Endothelial cell of umbilical vein (primary cell): ENCODE results near the gene VIL1. TPM values are rescaled to one million over a fixed set of nuclear protein-coding genes. Genes with fewer than 3 reads are reported as not detected.

Experiments
- BruUV-seq: library from RNA; stranded (reverse); fragments of 400-500 nt; replicated peaks from 2 replicates; lab custom pipeline; 2021; lab: Mats Ljungman, UMichigan
- CTCF ChIA-PET: fragments of 300-600, 350-600 bp; sonication (Branson Sonifier 250); formaldehyde crosslinking; loops from one replicate; lab custom pipeline; 2021; ENCODE audit warnings: antibody characterized with exemption, inconsistent platforms; lab: Charles Lee
- POLR2A ChIA-PET: fragments of 300-600, 350-600 bp; sonication (Branson Sonifier 250); formaldehyde crosslinking; loops from one replicate; lab custom pipeline; 2021; ENCODE audit warnings: antibody characterized with exemption, inconsistent platforms; lab: Charles Lee
- DNase-seq: peaks from one replicate; pipeline ENCODE4 v3.0.0-alpha.2; 2011; ENCODE audit warnings: low read depth, low spot score
- FAIRE-seq: peaks from 2 replicates; lab custom pipeline; 2011; peaks lifted over from hg19 to GRCh38; lab: Jason Lieb, UNC
- H2AFZ ChIP-seq: 2 replicates; pipeline ENCODE4 v1.6.0; 2012; ENCODE audit warnings: low read depth, low read length, control low read depth, inconsistent platforms
- H3K27ac ChIP-seq: 2 replicates; pipeline ENCODE4 v1.5.1; 2011; ENCODE audit warnings: low read depth, mild to moderate bottlenecking, control low read depth, low read length, moderate library complexity; ENCODE audit not compliant: insufficient read depth
- H3K27me3 ChIP-seq, 2 experiments: 2 replicates each; pipeline versions ENCODE4 v1.6.0 to v1.6.1; 2011; ENCODE audit warnings: low read length in 2 of 2, mixed read lengths in 1 of 2; ENCODE audit not compliant: control insufficient read depth in 2 of 2, insufficient read depth in 2 of 2
- H3K36me3 ChIP-seq, 2 experiments: 2 replicates in 1 of 2; 3 replicates in 1 of 2; pipeline ENCODE4 v1.5.1; 2011; ENCODE audit warnings: low read length in 2 of 2, mild to moderate bottlenecking in 1 of 2, moderate library complexity in 1 of 2; ENCODE audit not compliant: control insufficient read depth in 2 of 2, insufficient read depth in 2 of 2; ENCODE audit errors: extremely low read depth in 1 of 2
- H3K4me1 ChIP-seq: 3 replicates; pipeline ENCODE4 v1.5.1; 2011; ENCODE audit warnings: mild to moderate bottlenecking, low read length; ENCODE audit not compliant: control insufficient read depth, insufficient read depth; ENCODE audit errors: extremely low read depth
- H3K4me2 ChIP-seq: 2 replicates; pipeline ENCODE4 v1.6.1; 2011; ENCODE audit warnings: low read length, control low read depth, mixed read lengths; ENCODE audit not compliant: insufficient read depth
- H3K4me3 ChIP-seq, 3 experiments: fragments of 200-600 bp in 1 of 3; sonication (generic), shearing (Covaris generic) in 1 of 3; replicated peaks in 1 of 3; 2 replicates each; pipeline ENCODE4 v1.5.1; 2011 to 2016; ENCODE audit warnings: control low read depth in 3 of 3, low read length in 3 of 3, mild to moderate bottlenecking in 2 of 3, inconsistent platforms in 1 of 3, low read depth in 1 of 3, moderate library complexity in 1 of 3; ENCODE audit not compliant: insufficient read depth in 1 of 3
- H3K79me2 ChIP-seq: 2 replicates; pipeline ENCODE4 v1.6.0; 2012; ENCODE audit warnings: low read length, inconsistent platforms; ENCODE audit not compliant: control insufficient read depth, insufficient read depth
- H3K9ac ChIP-seq: replicated peaks from 2 replicates; pipeline ENCODE3; 2011; ENCODE audit warnings: low read length, control low read depth; ENCODE audit not compliant: insufficient read depth; ENCODE audit errors: extremely low read depth
- H3K9me1 ChIP-seq: replicated peaks from 3 replicates; pipeline ENCODE4 v1.6.0; 2011; ENCODE audit warnings: mild to moderate bottlenecking, low read length; ENCODE audit not compliant: control insufficient read depth, insufficient read depth; ENCODE audit errors: extremely low read depth
- H3K9me3 ChIP-seq: replicated peaks from 2 replicates; pipeline ENCODE4 v1.5.1; 2012; ENCODE audit warnings: low read length, inconsistent platforms; ENCODE audit not compliant: control insufficient read depth, insufficient read depth
- H4K20me1 ChIP-seq: replicated peaks from 2 replicates; pipeline ENCODE3; 2011; ENCODE audit warnings: mild to moderate bottlenecking, low read length; ENCODE audit not compliant: control insufficient read depth, insufficient read depth; ENCODE audit errors: extremely low read depth
- CTCF ChIP-seq, 2 donors: IDR thresholded peaks; 1 replicate in 1 of 2; 2 replicates in 1 of 2; pipeline ENCODE4 v1.5.1; 2011; ENCODE audit warnings: low read length in 2 of 2, mild to moderate bottlenecking in 2 of 2, moderate library complexity in 2 of 2, control low read depth in 1 of 2, inconsistent platforms in 1 of 2, low read depth in 1 of 2; ENCODE audit not compliant: insufficient read depth in 1 of 2; ENCODE audit errors: extremely low read depth in 1 of 2
- EZH2 ChIP-seq: IDR thresholded peaks from 2 replicates; pipeline ENCODE4 v1.6.1; 2012; ENCODE audit warnings: borderline replicate concordance, low read depth, mild to moderate bottlenecking, moderate library complexity, low read length, inconsistent platforms; ENCODE audit not compliant: severe bottlenecking
- FOS ChIP-seq: IDR thresholded peaks from 2 replicates; pipeline ENCODE4 v1.6.1; 2011; ENCODE audit warnings: mild to moderate bottlenecking, low read length, moderate library complexity, borderline replicate concordance; ENCODE audit not compliant: insufficient read depth
- GATA2 ChIP-seq: IDR thresholded peaks from 2 replicates; pipeline ENCODE4 v1.7.0; 2011; ENCODE audit warnings: low read depth, mild to moderate bottlenecking, moderate library complexity, mixed read lengths, low read length; ENCODE audit not compliant: insufficient read length, insufficient read depth
- JUN ChIP-seq: IDR thresholded peaks from 2 replicates; pipeline ENCODE4 v1.6.1; 2011; ENCODE audit warnings: borderline replicate concordance, low read depth; ENCODE audit not compliant: insufficient read length, insufficient read depth
- MAX ChIP-seq: IDR thresholded peaks from 2 replicates; pipeline ENCODE4 v1.6.1; 2011; ENCODE audit not compliant: insufficient read depth, insufficient read length
- MYC ChIP-seq: IDR thresholded peaks from one replicate; pipeline ENCODE4 v1.6.1; 2011; ENCODE audit warnings: mild to moderate bottlenecking, low read depth, low read length
- POLR2A ChIP-seq: IDR thresholded peaks from 2 replicates; pipeline ENCODE4 v1.6.1; 2012; ENCODE audit warnings: low read depth, mild to moderate bottlenecking, control low read depth, low read length
- POLR2AphosphoS5 ChIP-seq: IDR thresholded peaks from 2 replicates; pipeline ENCODE4 v1.6.1; 2012; ENCODE audit warnings: low read depth, mild to moderate bottlenecking, control low read depth, low read length, moderate library complexity; ENCODE audit not compliant: insufficient read depth
- dilution Hi-C: fragments of 300-500 bp; cut with MboI; formaldehyde crosslinking; loops from one replicate; pipeline ENCODE4 v1.15.0; 2019; ENCODE audit warnings: low sequenced_read_pairs; ENCODE audit not compliant: extremely low pct_ligation_motif_present
- intact Hi-C: fragments of 100-400 bp; cut with micrococcal nuclease; formaldehyde crosslinking; loops from one replicate; pipeline ENCODE4 v1.10.0; 2022
- polyA plus RNA-seq, 4 experiments: library from polyadenylated mRNA; depleted of rRNA in 3 of 4; stranded (reverse) in 3 of 4; unstranded in 1 of 4; fragments of >200 nt; gene quantifications; 2 replicates each; pipeline versions ENCODE4 v1.2.1 to v1.2.3, GENCODE V29; 2011 to 2012; ENCODE audit warnings: missing spikeins in 1 of 4
- total RNA-seq: library from RNA; stranded (reverse); gene quantifications from 2 replicates; pipeline ENCODE4 v1.2.3, GENCODE V29; 2021

Gene VIL1
- total and polyA plus RNA-seq, 2 donors (not counting 3 experiments of a cell fraction or from before 2014, with no cell fraction given): not detected

- intact Hi-C loops: no loop called here
- POLR2A ChIA-PET: no interaction called here
- H3K79me2 ChIP-seq: no peaks in the 10 kb centered on the region
- FAIRE-seq: no peak
- H3K9me1 ChIP-seq: no peaks in the 10 kb centered on the region
- TF ChIP-seq FOS (no peak), JUN (no peak), CTCF (IDR thresholded peaks at IDR 0.05; ENCODE audit: extremely low read depth in 1 of 2, insufficient read depth in 1 of 2, low read depth in 1 of 2, low read length in 2 of 2) (no peak), EZH2 (no peak), POLR2A (no peak), GATA2 (no peak), POLR2AphosphoS5 (no peak), MAX (no peak), MYC (no peak)
- BruUV-seq: no TSS peak
- no peak overlapping the region for H3K4me2 ChIP-seq
- H3K4me3 ChIP-seq: no peak overlapping the region
- DNase-seq: no peak
- H3K27me3 ChIP-seq: no peaks in the 10 kb centered on the region
- dilution Hi-C loops: no loop called here
- no peak overlapping the region for H2AFZ ChIP-seq
- no peak overlapping the region for H3K27ac ChIP-seq
- no peaks in the 10 kb centered on the region for H4K20me1 ChIP-seq
- no peaks in the 10 kb centered on the region for H3K9me3 ChIP-seq
- CTCF ChIA-PET: interaction anchor here (0.9 to 2.2 kb wide), 3 partner anchors 19 to 105 kb away, joined by 3 to 5 read pairs (median 3); no protein-coding TSS in a partner anchor
- no peak overlapping the region for H3K9ac ChIP-seq
- H3K36me3 ChIP-seq: no peaks in the 10 kb centered on the region
- H3K4me1 ChIP-seq: no peaks in the 10 kb centered on the region
Observed at GRCh38 chr2:218425531-218425930, 6.6 kb downstream of the VIL1 start.
